ENCODE data around the gene ACKR3.

The ACKR3 gene

GRCh38 chr2:236628256-236628901 is 58.8 kb downstream of the ACKR3 start:
- no peak overlapping the region for H3K4me3 ChIP-seq (ENCODE audit: low read length)
- H3K9ac ChIP-seq (ENCODE audit: low read depth, low read length), result no peak overlapping the region
- H3K4me2 ChIP-seq (ENCODE audit: low read length), result no peak overlapping the region
- H3K4me1 ChIP-seq (ENCODE audit: control insufficient read depth, insufficient read depth, low read length), result no peaks in the 10 kb centered on the region
- no peaks in the 10 kb centered on the region for H3K36me3 ChIP-seq (ENCODE audit: insufficient read depth, low read length)
- H3K27me3 ChIP-seq (ENCODE audit: control insufficient read depth, insufficient read depth, low read length), result no peaks in the 10 kb centered on the region
- no peaks in the 10 kb centered on the region for H3K9me3 ChIP-seq (replicated peaks; ENCODE audit: low read length)

GRCh38 chr2:236628981-236629605 is 59.5 kb downstream of the ACKR3 start:
- Histone ChIP-seq H3K27me3 (ENCODE audit: control insufficient read depth, insufficient read depth, low read length) (no peaks in the 10 kb centered on the region), H3K4me1 (ENCODE audit: control insufficient read depth, insufficient read depth, low read length) (no peaks in the 10 kb centered on the region), H3K4me2 (ENCODE audit: low read length) (no peak overlapping the region), H3K36me3 (ENCODE audit: insufficient read depth, low read length) (no peaks in the 10 kb centered on the region), H3K9ac (ENCODE audit: low read depth, low read length) (no peak overlapping the region), H3K4me3 (ENCODE audit: low read length) (no peak overlapping the region), H3K9me3 (replicated peaks; ENCODE audit: low read length) (no peaks in the 10 kb centered on the region)

DNA sequence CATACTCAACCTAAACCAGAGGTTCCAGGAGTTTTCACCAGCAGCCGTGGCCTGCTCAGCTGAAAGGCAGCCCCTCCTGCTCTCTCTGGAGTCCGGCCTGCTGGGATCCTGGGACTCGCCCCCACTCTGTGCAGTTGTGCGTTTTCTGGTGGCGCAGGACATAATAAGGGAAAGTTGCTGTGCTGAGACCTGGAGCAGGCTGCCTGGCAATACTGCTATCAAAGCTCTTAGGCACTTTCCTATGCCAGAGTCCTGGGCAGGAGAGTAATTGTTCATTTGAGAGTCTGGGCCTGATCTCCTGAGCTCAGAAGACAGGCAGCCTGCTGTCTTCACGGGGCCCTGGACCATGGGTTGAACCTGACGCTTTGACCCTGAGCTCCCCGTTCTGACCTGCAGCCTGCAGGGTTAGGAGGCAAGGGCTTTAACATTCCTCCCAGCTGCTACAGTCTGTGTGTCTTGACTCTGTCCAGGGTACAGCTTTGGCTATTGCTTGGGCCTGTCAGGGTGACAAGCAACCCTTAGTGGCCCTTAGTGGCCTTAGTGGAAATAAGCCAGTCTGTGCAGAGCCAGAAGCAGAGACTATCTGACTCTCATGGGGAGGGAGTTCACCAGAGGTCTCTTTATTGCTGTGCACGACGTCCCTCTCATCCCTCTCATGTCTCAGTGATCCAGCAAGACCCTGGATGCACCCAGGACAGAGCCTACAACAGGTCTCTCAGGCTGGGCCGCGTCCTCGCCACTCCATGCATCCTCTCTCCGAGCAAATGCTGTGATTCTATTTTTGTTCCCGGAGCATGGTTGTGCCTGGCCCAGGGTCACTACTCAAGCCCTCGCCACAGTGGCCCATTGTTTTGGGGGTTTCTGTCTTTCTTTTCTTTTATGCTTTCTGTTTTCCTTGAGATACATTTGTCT is 60.6 kb downstream of the ACKR3 start:
- Histone ChIP-seq H3K4me3 (ENCODE audit: low read length) (no peak overlapping the region), H3K4me2 (ENCODE audit: low read length) (no peak overlapping the region), H3K9me3 (replicated peaks; ENCODE audit: low read length) (no peaks in the 10 kb centered on the region), H3K36me3 (ENCODE audit: insufficient read depth, low read length) (no peaks in the 10 kb centered on the region), H3K4me1 (ENCODE audit: control insufficient read depth, insufficient read depth, low read length) (no peaks in the 10 kb centered on the region), H3K27me3 (ENCODE audit: control insufficient read depth, insufficient read depth, low read length) (no peaks in the 10 kb centered on the region), H3K9ac (ENCODE audit: low read depth, low read length) (no peak overlapping the region)

- Histone ChIP-seq H3K4me1 (ENCODE audit: control insufficient read depth, insufficient read depth, low read length) (no peaks in the 10 kb centered on the region), H3K9me3 (replicated peaks; ENCODE audit: low read length) (no peaks in the 10 kb centered on the region), H3K36me3 (ENCODE audit: insufficient read depth, low read length) (no peaks in the 10 kb centered on the region), H3K9ac (ENCODE audit: low read depth, low read length) (no peak overlapping the region), H3K27me3 (ENCODE audit: control insufficient read depth, insufficient read depth, low read length) (no peaks in the 10 kb centered on the region), H3K4me2 (ENCODE audit: low read length) (no peak overlapping the region), H3K4me3 (ENCODE audit: low read length) (no peak overlapping the region)
Observed at GRCh38 chr2:236631281-236631855, 61.7 kb downstream of the ACKR3 start.

- H3K36me3 ChIP-seq (ENCODE audit: insufficient read depth, low read length), result no peaks in the 10 kb centered on the region
- H3K4me1 ChIP-seq (ENCODE audit: control insufficient read depth, insufficient read depth, low read length), result no peaks in the 10 kb centered on the region
- no peaks in the 10 kb centered on the region for H3K9me3 ChIP-seq (replicated peaks; ENCODE audit: low read length)
- no peaks in the 10 kb centered on the region for H3K27me3 ChIP-seq (ENCODE audit: control insufficient read depth, insufficient read depth, low read length)
- H3K9ac ChIP-seq (ENCODE audit: low read depth, low read length), result no peak overlapping the region
- no peak overlapping the region for H3K4me3 ChIP-seq (ENCODE audit: low read length)
- H3K4me2 ChIP-seq (ENCODE audit: low read length), result no peak overlapping the region
Observed at GRCh38 chr2:236631856-236632291, 62.2 kb downstream of the ACKR3 start.
